ENCODE results near the gene MAML2.

The MAML2 gene

DNA sequence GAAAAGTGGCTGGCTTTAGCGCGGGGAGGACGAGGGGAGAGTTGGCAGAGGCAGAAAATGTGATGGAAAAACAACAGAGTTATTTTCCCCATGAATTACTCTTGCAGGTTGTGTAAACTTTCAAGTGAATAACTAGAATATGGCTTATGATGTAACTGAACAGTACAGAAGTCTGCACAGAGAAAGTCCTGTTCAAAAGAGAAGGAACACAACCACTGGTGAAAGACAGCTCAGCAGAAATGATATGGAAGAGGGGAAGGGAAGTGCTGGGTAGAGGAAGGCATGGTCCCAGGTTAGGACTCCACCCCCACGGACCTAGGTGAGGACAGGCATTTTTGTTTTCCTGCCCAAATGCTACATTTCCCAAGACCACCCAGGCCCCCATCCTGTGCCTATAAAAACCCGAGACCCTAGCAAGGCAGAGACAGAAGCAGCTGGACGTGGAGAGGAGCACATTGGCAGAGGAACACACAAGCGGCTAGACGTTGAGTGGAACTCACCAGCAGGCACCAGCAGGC is 77.7 kb downstream of the MAML2 start:
- DNase-seq, result no peak

DNA sequence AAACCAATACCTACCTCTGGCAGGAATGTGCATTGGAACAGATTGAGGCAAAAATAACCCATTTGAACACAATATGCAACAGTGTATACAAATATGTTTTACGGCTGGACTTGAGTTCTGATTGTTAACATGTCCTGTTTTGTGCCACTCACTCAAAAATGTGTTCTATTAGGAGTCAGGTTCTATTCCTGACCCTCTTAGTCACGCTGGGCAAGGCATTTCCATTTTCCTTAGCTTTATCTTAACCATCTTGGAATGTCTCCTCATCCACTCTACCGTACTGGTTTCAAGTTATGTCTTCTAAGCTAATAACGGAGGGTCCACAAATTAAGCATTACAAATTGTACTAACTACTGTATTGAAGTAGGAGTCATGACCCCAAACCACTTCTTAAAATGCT is 78.6 kb downstream of the MAML2 start:
- DNase-seq, result no peak

DNA sequence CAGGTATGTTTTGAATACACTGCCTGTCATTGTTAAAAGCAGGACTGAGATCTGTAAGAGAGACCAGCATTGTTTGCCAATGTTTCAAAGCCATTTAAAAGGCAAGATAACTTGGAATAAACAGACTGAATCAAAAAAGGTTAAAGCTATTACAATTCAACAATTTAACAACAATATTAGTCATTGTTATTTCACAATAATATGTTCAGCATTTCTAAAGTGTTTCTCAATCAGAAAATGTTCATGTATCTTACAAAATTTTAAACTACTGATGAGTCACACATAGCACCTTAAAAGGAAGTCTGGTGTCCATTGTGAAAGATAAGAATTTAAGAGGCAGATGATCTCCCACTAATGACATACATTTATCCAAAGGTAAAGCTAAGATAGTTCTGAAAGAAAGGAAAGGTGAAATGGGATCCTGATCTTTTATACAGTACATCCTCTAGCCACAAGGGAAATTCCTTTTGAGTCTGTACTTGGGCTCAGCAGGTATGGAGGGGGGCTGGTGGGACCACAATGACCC is 79.7 kb downstream of the MAML2 start:
- no peak for DNase-seq

DNA sequence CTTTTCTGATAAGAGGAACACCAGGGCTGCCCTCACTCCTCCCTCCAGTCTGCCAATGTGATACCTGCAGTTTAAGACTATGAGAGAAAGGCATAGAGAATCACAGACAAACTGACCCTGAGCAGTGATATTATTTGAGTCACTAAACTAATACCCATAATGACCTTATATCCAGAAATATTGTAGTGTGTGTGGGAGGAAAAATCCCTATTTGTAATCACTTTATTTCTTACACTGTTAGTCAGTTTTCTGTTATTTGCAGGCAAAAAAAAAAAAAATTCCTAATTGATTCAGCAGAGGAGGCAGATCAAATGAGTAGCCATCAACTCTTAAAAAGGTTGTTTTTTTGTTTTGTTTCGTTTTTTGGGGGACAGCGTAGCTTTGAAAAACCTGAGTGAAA is 82.5 kb downstream of the MAML2 start:
- no peak for DNase-seq

DNA sequence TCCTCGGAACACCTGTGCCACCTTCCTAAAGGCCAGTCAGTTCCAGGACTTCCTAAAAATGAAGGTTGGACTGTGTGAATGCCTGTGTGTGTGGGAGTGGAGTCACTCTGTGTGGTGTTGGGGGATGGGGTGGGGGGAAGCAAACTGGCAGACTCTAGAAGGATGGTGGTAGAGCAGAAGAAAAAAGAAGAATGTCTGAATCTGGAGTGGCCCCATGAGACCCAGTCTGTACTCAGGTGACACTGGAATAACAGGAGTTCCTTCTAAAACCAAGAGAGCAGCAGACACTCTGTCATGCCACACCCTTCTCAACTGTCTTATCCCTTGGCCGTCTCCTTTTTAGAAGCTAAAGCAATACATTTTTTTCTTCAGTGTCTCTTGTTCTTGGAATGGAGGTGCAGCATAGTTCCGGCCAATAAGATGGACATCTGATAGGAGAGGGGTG is 82.9 kb downstream of the MAML2 start:
- no peak for DNase-seq

DNA sequence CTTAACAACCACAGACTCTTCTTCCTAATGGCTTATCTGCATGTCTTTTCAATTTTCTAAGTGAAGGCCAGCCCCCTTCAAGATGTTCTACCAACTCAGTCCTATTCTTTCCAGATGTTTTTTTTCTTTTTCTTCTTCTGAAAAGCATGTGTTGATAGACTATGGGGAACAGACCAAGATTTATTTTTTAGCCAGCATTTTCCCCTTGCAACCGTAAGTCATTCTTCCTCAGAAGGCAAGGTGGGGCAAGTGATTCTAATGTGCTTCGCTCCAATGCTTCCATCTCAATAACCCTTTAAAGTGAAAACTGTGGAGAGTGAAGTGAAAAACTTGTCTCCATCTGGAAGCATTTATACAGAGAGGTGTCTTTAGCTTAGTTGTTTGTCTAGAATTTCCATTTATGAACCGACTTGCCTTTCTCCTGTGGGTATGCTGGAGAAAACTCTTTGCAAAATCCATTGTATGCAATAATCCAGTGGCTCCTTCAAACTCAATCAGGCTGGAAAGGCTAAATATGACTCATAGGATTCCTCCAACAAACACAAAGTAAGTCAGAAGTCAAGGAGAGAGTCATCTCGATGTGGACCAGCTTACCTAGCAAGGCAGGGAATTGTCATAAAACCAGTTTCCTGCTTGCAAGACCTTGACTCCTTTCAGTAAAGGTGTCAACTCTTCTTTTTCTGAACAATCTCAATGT is 83.7 kb downstream of the MAML2 start:
- DNase-seq, result no peak

DNA sequence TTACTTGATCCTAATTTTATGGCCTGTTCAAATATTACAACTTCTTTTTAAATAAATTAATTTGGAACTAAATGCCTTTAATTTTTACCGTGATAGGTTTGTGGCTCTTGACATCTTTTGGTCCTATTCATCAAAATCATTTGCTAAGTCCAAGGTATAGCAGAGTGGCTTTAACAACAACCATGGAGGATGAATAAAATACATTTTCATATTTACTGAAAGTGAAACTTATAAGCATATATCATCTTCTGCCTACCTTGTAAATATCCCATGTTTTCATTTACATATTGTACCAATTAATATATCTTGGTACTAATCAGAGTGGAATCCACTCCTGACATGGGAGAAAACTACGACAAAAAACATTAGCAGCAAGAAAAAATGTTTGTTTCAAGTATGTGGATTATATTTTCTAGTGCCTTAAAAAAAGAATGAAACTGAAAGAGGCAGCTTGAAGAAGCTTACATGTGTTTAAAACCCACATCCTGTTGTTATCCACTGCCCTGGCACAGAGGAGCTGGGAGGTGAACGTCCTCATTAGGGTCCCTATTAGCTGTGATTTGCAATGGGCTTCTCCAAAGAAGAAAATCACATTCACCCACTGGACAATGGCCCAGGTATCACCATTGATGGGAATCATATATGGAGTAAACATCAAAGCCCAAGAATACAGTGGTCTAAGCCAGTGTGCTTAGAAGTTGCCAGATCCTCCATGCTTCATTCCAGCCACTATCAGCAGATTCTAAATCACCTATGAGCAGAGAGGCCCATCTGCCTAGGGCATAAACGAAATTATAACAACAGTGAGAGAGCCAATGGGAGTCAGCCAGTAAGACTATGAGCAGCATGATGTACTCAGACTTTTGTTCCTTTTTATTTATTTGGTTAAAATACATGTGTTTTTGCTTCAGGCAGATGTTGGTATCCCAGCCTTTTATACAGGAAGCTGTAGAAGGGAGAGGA is 84.7 kb downstream of the MAML2 start:
- no peak for DNase-seq

DNA sequence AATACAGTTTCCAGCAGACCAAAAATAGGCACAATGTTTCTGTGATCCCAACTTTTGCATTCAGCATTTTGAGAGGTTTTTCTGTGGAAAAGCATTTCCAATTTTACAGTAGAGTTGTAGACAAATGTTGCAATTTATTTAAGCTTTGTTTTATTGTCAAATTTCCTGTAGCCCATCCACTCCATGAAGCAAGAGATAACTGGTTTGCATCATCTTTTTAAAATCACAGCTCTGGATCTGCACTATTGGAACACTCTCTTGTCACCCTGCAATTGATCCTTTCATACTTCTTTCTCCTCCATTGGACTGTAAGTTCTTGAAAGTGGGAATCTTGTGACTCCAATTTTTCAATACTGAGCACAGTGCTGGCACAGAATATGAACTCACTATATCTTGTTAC is 86.0 kb downstream of the MAML2 start:
- DNase-seq, result no peak

DNA sequence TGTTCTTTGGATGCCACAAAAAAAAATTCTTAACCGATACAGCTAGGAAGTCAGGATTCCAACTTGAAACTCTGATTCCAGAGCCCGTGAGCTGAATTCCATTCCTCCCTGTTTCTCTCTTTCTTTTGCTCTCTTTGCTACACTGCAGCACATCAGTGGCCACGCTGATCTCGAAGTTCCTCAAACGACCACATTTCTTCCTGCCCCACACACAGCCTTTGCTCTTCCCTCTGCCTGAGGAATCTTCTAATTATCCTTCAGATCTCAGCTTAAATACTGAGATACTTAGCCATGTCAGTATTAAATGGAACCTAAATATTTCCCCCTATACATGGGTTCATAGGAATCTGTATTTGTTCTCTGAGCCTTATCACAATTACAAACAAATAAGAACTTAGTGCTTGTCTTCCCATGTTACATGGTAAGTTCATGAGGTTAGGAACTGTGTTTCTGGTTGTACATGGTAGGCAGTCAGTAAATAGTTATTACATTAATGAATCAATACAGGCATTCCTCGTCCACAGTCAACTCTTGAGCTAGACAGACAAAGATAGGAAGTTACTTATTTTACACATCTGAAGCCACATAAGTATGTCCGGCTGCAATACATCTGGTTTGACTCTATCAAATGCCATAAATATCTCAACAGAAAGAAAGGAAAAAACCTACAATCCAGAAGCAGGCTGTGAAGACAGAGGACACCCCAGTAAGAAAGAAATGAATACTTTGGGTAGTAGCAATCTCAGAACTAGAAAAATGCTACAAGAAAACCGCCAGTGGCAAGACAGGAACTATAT is 86.6 kb downstream of the MAML2 start:
- no peak for DNase-seq

DNA sequence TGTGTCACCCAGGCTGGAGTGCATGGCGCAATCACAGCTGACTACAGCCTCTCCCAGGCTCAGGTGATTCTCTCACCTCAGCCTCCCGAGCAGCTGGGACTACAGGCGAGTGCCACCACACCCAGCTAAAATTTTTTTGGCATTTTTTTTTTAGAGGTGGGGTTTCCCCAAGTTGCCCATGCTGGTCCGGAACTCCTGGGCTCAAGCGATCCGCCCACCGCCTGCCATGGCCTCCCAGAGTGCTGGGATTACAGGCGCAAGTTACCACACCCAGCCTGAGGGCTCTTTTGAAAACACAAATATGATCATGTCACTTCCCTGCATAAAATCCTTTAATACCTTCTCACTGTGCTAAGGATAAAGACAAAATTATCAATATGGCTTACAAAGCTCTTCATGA is 88.1 kb downstream of the MAML2 start:
- DNase-seq, result no peak

DNA sequence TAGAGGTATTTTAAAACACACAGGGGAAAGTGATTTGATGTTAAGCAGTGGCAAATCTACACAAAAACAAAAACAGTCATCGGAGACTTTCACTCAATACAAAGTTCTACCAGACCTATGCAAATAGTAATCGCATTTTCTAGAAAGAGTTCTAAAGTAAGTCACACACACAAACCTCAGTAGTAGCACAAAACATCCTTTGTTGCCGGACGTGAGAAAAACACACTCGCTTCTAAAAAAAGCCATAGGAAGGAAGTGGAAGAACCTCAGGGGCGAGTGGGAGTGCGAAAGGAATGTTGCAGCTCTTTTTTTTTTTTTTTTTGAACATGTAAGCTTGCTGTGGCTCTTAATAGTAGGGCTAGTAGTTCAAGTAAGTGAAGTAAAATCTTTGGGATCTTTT is 88.9 kb downstream of the MAML2 start:
- DNase-seq, result no peak

DNA sequence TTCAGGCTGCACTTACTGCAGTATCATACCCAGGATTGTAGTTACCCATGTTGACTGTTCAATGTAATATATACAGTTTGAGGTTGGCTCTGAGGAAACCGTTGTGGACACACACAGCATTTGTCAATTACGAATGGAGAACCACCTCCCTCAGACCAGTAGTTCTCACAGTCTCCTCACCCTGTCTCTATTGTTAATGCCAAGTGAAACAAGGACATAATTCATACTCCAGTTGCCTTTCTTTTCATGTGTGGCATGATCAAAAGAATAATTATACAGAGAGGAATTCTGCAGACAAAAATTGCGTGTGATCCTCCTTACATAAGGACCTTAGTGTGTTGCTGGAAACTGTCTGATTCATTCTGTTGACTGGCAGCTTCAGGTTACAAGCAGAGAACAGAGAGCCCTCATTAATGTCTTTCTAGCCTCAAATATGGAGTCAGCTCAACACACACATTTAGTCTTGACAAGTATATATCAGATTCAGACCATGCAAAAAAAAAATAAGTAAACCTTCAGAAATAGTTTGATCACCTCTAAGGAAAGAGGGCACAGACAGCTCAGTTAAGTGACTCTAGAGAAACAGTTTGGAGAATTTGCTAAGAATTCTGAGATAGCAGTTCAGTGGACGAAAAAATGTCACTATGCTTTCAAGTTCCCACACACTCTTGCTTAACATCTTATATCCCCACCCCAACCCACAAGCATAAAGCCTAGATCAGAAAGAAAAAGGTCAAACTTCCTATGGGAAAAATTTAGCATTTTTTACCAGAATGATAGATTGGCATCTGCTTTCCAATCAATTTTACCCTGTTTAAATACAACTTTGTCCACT is 96.1 kb downstream of the MAML2 start:
- DNase-seq, result no peak

DNA sequence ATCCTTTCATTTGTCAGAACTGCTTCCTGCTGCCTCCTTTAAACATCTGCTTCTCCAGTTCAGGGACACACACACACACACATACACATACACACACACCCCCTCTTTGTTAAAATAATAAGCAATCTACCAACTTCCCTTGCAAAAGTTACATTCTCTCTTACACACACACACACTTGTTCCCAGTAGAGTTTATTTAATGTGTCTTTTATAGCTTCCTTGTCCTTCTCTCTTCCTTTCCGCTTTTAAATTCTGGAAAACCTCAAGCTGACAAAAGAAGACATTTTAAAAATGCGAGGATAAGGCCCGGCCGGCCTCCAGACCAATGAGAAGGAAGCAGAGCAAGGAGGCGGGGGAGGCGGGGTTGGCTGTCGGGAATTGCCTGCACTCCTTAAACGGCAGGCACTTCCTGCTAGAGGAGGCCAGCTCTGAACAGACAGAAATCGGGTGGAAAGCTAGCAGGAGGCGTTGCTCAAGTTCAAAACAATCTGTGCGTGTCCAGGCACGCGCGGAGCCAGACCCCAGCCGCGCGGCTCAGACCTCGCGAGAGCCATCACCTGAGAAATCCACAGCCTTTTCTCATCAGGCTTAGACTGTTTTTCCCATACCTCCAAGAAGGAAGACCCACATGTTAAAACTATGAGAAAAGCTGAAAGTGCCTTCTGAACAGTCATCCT is 99.9 kb downstream of the MAML2 start:
- peak; percentile 94 for DNase-seq

DNA sequence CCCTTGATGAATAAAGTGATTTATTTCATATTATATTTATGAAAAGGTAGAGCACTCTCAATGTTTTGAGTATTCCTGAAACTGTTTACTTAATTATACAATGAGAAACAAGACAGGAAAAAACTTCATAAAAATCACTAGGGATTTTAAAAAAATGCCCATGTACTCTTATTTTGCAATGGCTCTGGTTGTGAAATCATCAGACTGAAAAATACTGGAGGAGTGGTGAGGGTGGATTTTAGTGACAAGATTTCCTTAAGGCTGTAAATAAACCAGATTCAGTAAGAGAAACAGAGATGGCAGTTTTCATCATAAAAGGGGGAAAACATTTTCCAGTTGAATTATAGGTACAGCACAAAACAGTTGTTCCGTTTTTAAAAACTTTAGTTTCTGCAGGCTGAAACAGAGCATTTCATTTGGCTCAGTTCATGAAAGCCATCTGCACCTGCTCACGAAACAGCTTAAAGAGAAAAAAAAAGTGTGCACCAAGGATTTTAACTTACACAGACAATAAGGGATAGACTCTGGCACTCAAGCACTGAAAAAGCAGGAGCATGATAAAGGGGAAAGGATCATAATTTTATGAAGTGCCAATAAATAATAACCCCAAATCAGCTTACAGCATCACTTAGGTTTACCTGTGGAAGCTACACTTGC is 100.7 kb downstream of the MAML2 start:
- DNase-seq, result no peak

DNA sequence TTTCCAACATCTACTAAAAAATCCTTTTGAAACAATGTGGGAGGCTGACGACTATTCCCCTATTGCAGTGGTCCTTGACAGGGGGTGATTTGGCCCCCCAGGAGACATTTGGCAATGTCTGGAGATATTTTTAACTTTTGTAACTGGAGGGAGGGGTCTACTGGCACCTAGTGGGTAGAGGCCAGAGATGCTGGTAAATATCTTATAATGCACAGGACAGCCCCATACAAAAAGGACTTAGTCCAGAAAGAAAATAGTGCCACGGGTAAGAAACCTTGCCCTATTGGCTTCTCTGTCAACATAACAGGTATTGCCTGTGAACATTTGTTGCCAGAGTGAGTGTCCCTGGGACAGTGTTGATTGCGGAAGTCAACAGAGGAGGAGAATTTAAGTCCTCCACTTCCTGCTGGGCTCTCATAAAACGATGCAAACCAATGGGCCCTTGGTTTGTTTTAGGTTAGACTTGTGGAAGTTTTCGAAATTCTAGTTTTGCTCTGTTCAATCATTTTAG is 101.6 kb downstream of the MAML2 start:
- no peak for DNase-seq

DNA sequence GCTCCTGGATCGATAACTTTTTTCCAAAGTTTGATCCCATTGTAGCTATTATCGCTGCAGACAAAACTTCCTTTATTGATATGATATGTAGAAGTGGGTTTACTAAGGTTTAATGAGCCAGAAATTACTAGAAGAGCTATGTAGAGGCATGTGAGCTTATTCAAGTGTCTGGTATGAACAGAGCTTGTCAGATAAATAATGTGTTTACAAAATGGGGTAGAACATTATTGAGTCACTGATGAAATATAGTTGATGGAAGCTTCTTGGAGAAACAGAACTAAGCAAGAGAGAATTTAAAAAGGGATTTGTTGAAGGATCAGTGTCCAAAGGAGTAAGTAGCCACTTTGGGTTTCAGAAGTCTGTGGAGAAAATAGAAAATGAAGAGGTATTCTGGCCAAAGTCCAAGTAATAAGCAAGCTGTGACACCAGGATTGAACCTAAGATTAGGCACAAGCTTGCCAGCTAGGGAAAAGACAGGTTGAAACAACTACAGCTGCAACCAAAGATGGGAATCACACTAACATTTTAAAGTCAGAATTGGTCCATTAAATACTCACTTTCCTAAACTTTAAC is 104.3 kb downstream of the MAML2 start:
- peak; percentile 69 for DNase-seq

DNA sequence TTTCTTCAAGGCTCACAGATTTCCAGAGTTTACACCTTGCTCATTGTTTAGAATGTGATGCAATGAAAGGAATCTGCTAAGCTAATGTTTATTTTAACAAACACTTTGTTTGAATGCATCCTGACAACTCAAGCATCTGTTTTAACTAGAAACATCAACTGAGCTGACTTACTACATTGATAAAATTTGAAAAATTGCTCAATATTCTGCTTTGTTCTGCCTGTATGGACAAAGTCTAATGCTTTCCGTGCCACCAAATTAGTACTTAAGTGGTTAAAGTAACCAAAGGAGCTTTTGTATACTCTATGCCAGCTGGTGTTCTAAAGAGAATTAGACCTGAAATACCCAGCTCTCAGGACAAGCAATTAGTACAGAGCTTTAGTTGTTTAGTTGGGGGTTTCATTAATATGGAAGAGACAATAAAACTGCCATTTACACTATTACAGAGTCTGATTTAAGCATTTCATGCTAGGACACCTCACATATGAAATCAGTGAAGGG is 105.2 kb downstream of the MAML2 start:
- DNase-seq, result peak; percentile 98

DNA sequence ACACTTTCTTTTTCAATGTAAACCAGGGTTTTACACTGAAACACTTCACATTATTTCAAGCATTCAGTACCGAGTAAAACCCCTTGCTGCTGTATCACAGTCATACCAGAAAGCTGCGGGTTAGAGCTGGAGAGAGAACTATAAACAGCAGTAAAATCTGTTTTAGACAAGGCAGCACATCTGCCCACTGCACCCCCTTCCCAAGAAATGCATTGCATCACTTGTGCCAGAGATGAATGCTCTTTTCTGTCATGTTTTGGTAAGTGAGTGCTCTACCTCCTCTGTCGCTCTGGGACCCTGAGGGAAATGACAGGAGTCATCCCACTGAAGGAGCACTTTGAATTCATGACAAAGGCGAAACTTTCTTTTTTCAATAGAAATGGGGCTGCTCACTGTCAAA is 107.2 kb downstream of the MAML2 start:
- no peak for DNase-seq

DNA sequence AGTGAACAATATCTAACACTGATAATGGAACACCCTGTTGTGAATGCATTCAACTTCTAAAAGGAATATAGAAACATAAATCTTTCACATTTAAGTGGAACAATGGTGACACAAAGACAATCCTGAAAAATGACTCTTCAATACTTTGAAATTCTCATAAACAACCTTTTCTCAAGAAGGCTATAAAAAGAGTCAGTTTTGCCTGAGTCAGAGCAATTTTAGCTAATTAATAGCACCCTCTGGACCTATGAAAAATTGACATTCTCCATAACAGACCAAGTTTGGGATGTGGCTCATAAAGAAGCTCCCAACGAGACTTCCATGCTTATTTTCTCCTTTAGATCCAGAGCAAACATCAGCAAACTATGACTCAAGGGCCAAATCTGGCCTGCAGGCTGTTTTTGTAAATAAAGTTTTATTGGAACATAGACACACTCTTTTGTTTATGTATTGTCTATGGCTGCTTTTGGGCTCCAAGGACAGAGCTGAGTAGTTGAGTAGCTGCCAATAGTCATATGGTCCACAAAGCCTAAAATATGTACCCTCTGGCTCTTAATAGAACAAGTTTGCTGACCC is 108.0 kb downstream of the MAML2 start:
- DNase-seq, result no peak

DNA sequence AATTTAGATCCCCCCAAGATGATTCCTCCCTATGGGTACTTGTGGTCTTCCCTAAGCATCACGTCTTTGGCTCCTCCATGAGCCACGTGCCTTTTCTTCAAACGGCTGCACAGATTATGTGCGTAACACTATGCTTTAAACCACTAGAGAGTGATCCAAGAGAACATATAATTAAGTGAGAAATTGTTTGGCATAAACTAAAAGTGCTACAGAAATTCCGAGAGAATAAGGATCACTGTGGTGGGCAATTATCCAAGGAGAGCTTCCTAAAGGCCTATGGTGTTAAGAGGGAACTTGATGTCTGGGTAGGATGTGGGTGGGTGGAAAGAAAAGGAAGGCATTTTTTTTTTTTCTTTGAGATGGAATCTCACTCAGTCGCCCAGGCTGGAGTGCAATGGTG is 110.9 kb downstream of the MAML2 start:
- DNase-seq, result no peak

Data from NCI-H1105 treated with DMSO at 0.1 percent for 48 hours (cell line).